ENCODE results near the gene PPFIA2.

- TF ChIP-seq POLR2A (IDR thresholded peaks at IDR 0.05): no peak
- TF ChIP-seq, protein P1, sequence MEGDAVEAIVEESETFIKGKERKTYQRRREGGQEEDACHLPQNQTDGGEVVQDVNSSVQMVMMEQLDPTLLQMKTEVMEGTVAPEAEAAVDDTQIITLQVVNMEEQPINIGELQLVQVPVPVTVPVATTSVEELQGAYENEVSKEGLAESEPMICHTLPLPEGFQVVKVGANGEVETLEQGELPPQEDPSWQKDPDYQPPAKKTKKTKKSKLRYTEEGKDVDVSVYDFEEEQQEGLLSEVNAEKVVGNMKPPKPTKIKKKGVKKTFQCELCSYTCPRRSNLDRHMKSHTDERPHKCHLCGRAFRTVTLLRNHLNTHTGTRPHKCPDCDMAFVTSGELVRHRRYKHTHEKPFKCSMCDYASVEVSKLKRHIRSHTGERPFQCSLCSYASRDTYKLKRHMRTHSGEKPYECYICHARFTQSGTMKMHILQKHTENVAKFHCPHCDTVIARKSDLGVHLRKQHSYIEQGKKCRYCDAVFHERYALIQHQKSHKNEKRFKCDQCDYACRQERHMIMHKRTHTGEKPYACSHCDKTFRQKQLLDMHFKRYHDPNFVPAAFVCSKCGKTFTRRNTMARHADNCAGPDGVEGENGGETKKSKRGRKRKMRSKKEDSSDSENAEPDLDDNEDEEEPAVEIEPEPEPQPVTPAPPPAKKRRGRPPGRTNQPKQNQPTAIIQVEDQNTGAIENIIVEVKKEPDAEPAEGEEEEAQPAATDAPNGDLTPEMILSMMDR (IDR thresholded peaks at IDR 0.05): no peak
- no peak for TF ChIP-seq POLR2AphosphoS5 (IDR thresholded peaks at IDR 0.05)
These were observed 513.7 kb downstream of the PPFIA2 start for GRCh38 chr12:81245458-81245857.
